Thymus (tissue), 11 donors: ENCODE data around the gene PLD4. TPM values are rescaled to one million over a fixed set of nuclear protein-coding genes. Genes with fewer than 3 reads are reported as not detected.

Source experiments
- DNase-seq, 9 donors: peaks; one replicate each; pipeline ENCODE4 v3.0.0-alpha.2; 2013; ENCODE audit warnings: low spot score in 9 of 9, low read depth in 6 of 9, missing footprints in 1 of 9
- H3K27ac ChIP-seq, 2 donors: one replicate each; pipeline ENCODE4 v1.5.1; 2013; ENCODE audit warnings: control low read depth in 1 of 2, low read depth in 1 of 2, low read length in 1 of 2, mild to moderate bottlenecking in 1 of 2, moderate library complexity in 1 of 2
- H3K27me3 ChIP-seq, 2 donors: one replicate each; pipeline ENCODE4 v1.5.1; 2013; ENCODE audit warnings: low read length in 1 of 2; ENCODE audit not compliant: control insufficient read depth in 2 of 2, insufficient read depth in 1 of 2
- H3K36me3 ChIP-seq, 2 donors: one replicate each; pipeline ENCODE4 v1.5.1; 2013; ENCODE audit warnings: low read length in 1 of 2, mild to moderate bottlenecking in 1 of 2, moderate library complexity in 1 of 2; ENCODE audit not compliant: control insufficient read depth in 2 of 2, insufficient read depth in 2 of 2
- H3K4me1 ChIP-seq, 2 donors: one replicate each; pipeline ENCODE4 v1.5.1; 2013; ENCODE audit warnings: low read length in 2 of 2; ENCODE audit not compliant: control insufficient read depth in 2 of 2, insufficient read depth in 2 of 2
- H3K4me3 ChIP-seq, 2 donors: one replicate each; pipeline ENCODE4 v1.5.1; 2013; ENCODE audit warnings: low read length in 2 of 2, control low read depth in 1 of 2, mild to moderate bottlenecking in 1 of 2
- H3K9me3 ChIP-seq, 2 donors: one replicate each; pipeline ENCODE4 v1.5.1; 2013; ENCODE audit warnings: low read length in 1 of 2, mild to moderate bottlenecking in 1 of 2; ENCODE audit not compliant: control insufficient read depth in 2 of 2, insufficient read depth in 1 of 2
- WGBS: extraction: QIAGEN DNeasy Blood & Tissue Kit; methylation state at CpG from one replicate; pipeline ENCODE4 v1.1.7; 2013; 5-methylcytosine and 5-hydroxymethylcytosine counted together
- polyA plus RNA-seq: library from polyadenylated mRNA; stranded (reverse); fragments of 200-250 nt; gene quantifications from one replicate; pipeline ENCODE4 v1.2.3, GENCODE V29; 2013
- total RNA-seq: library from RNA; stranded (reverse); fragments of 120-200 nt; gene quantifications from one replicate; pipeline ENCODE4 v1.2.4, GENCODE V29; 2013
- donor health status: healthy.

The PLD4 gene
- total and polyA plus RNA-seq, 2 donors = 1.5 to 5.5 TPM

- no peak for DNase-seq
- 93% methylated on average over 13 of the region's 13 CpGs for WGBS
- Histone ChIP-seq H3K36me3 (no peaks in the 10 kb centered on the region), H3K4me1 (peaks cover 4 to 15% of the 10 kb centered on the region in 2 donors), H3K27ac (no peak overlapping the region), H3K27me3 (peaks cover 28 to 52% of the 10 kb centered on the region in 2 donors), H3K4me3 (no peak overlapping the region), H3K9me3 (peaks cover 0 to 6% of the 10 kb centered on the region in 2 donors)
These were observed 49.5 kb downstream of the PLD4 start for GRCh38 chr14:104974146-104974541.

- no peak overlapping the region for H3K27ac ChIP-seq
- peaks cover 31 to 53% of the 10 kb centered on the region in 2 donors for H3K27me3 ChIP-seq
- H3K9me3 ChIP-seq = peaks cover 0 to 6% of the 10 kb centered on the region in 2 donors
- WGBS = 97% methylated on average over 14 of the region's 14 CpGs
- no peak overlapping the region for H3K4me3 ChIP-seq
- H3K4me1 ChIP-seq = peaks cover 4 to 15% of the 10 kb centered on the region in 2 donors
- no peaks in the 10 kb centered on the region for H3K36me3 ChIP-seq
- DNase-seq = no peak
These were observed 50.1 kb downstream of the PLD4 start for GRCh38 chr14:104974665-104975390.

GRCh38 chr14:104975481-104976197 lies 51.0 kb downstream of the PLD4 start:
- 55% methylated on average over 21 of the region's 21 CpGs for WGBS
- H3K27ac ChIP-seq = no peak overlapping the region

GRCh38 chr14:104976198-104977007 lies 51.7 kb downstream of the PLD4 start:
- H3K27ac ChIP-seq = no peak overlapping the region
- H3K9me3 ChIP-seq = peaks cover 0 to 6% of the 10 kb centered on the region in 2 donors
- WGBS = 53% methylated on average over 21 of the region's 21 CpGs
- peak; percentile 41 to 84 (median 71) for DNase-seq
- no peaks in the 10 kb centered on the region for H3K36me3 ChIP-seq
- H3K4me3 ChIP-seq = no peak overlapping the region
- peaks cover 37 to 69% of the 10 kb centered on the region in 2 donors for H3K27me3 ChIP-seq
- peaks cover 4 to 15% of the 10 kb centered on the region in 2 donors for H3K4me1 ChIP-seq

More at GRCh38 chr14:104975481-104976197, 51.0 kb downstream of the PLD4 start:
- no peak overlapping the region for H3K4me3 ChIP-seq
- no peaks in the 10 kb centered on the region for H3K36me3 ChIP-seq
- peaks cover 35 to 61% of the 10 kb centered on the region in 2 donors for H3K27me3 ChIP-seq
- peaks cover 4 to 15% of the 10 kb centered on the region in 2 donors for H3K4me1 ChIP-seq
- peak in 6 of 9 donors; percentile 9 to 55 (median 28) for DNase-seq
- H3K9me3 ChIP-seq = peaks cover 0 to 6% of the 10 kb centered on the region in 2 donors

GRCh38 chr14:104977008-104977680 lies 52.5 kb downstream of the PLD4 start:
- Histone ChIP-seq H3K4me1 (peaks cover 4 to 15% of the 10 kb centered on the region in 2 donors), H3K4me3 (peak overlapping the region in 1 of 2 donors; percentile 53), H3K27me3 (peaks cover 37 to 73% of the 10 kb centered on the region in 2 donors), H3K9me3 (peaks cover 0 to 6% of the 10 kb centered on the region in 2 donors), H3K27ac (no peak overlapping the region), H3K36me3 (no peaks in the 10 kb centered on the region)
- 77% methylated on average over 11 of the region's 11 CpGs for WGBS
- DNase-seq = no peak

GRCh38 chr14:104977681-104978653 lies 53.3 kb downstream of the PLD4 start, which contains the start of gene AHNAK2:
Gene AHNAK2 (minus strand): TSS chr14:104978374. CDS start chr14:104978237, 137 bp downstream.
- Histone ChIP-seq H3K36me3 (no peaks in the 10 kb centered on the region), H3K4me3 (peak within 1 kb of the TSS in 1 of 2 donors; percentile 53), H3K9me3 (peaks cover 0 to 6% of the 10 kb centered on the region in 2 donors), H3K4me1 (peaks cover 4 to 15% of the 10 kb centered on the region in 2 donors), H3K27ac (no peak within 1 kb of the TSS), H3K27me3 (peaks cover 37 to 75% of the 10 kb centered on the region in 2 donors)
- WGBS = 4% methylated on average over 111 of the region's 111 CpGs
- DNase-seq = peak in 3 of 9 donors; percentile 15 to 40 (median 36)

- no peak for DNase-seq
- H3K36me3 ChIP-seq = no peaks in the 10 kb centered on the region
- H3K27ac ChIP-seq = no peak overlapping the region
- 60% methylated on average over 32 of the region's 32 CpGs for WGBS
- H3K9me3 ChIP-seq = peaks cover 0 to 6% of the 10 kb centered on the region in 2 donors
- H3K27me3 ChIP-seq = peaks cover 37 to 75% of the 10 kb centered on the region in 2 donors
- H3K4me3 ChIP-seq = no peak overlapping the region
- H3K4me1 ChIP-seq = peaks cover 4 to 15% of the 10 kb centered on the region in 2 donors
These were observed 54.3 kb downstream of the PLD4 start for GRCh38 chr14:104978746-104979691.
